ENCODE data around the gene IL36B.

DNA sequence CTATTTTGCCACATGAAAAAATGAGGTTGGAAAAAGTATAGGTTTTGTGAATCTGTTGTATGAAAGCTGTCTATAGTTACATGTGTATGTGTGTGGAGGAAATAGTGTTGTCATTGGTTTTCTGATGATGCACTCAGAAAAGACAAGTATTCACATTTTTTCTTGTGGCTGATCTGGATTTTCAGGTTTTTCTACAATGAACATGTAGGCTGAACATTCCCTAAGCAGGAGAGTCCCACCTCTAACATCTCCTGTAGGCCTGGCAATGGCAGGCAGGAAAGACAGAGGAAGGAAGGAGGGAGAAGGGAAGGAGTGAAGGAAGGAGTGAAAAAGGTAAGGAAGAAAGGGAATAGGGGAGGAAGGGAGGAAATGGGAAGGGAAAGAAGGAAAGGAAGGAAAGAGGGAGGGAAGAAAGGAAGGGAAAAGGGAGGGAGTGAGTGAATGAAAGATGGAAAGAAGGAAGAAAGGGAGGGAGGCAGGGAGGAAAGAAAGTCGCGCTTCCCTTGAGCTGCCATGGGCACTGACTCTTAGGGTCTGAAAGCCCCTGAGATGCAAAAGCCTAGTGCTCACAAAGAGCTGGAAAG lies 5.8 kb upstream of the IL36B start:
- TF ChIP-seq, protein P1, sequence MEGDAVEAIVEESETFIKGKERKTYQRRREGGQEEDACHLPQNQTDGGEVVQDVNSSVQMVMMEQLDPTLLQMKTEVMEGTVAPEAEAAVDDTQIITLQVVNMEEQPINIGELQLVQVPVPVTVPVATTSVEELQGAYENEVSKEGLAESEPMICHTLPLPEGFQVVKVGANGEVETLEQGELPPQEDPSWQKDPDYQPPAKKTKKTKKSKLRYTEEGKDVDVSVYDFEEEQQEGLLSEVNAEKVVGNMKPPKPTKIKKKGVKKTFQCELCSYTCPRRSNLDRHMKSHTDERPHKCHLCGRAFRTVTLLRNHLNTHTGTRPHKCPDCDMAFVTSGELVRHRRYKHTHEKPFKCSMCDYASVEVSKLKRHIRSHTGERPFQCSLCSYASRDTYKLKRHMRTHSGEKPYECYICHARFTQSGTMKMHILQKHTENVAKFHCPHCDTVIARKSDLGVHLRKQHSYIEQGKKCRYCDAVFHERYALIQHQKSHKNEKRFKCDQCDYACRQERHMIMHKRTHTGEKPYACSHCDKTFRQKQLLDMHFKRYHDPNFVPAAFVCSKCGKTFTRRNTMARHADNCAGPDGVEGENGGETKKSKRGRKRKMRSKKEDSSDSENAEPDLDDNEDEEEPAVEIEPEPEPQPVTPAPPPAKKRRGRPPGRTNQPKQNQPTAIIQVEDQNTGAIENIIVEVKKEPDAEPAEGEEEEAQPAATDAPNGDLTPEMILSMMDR (IDR thresholded peaks at IDR 0.05) = no peak
- TF ChIP-seq POLR2A (IDR thresholded peaks at IDR 0.05) = no peak

All from Peyer's patch (tissue), 4 donors.